COLO668 (cell line): ENCODE data around the gene OTOF.
"Not testable (repeated sequence)": the region's sequence is repeated elsewhere in the genome, so short reads cannot be mapped to it uniquely, and the experiment has no call there.

Experiments
- DNase-seq: peaks from one replicate; lab custom pipeline; 2025; ENCODE audit not compliant: unreplicated experiment; lab: John Stamatoyannopoulos, UW

Gene OTOF

GRCh38 chr2:26481706-26482105, 3.8 kb upstream of the OTOF start:
- no peak for DNase-seq

DNA sequence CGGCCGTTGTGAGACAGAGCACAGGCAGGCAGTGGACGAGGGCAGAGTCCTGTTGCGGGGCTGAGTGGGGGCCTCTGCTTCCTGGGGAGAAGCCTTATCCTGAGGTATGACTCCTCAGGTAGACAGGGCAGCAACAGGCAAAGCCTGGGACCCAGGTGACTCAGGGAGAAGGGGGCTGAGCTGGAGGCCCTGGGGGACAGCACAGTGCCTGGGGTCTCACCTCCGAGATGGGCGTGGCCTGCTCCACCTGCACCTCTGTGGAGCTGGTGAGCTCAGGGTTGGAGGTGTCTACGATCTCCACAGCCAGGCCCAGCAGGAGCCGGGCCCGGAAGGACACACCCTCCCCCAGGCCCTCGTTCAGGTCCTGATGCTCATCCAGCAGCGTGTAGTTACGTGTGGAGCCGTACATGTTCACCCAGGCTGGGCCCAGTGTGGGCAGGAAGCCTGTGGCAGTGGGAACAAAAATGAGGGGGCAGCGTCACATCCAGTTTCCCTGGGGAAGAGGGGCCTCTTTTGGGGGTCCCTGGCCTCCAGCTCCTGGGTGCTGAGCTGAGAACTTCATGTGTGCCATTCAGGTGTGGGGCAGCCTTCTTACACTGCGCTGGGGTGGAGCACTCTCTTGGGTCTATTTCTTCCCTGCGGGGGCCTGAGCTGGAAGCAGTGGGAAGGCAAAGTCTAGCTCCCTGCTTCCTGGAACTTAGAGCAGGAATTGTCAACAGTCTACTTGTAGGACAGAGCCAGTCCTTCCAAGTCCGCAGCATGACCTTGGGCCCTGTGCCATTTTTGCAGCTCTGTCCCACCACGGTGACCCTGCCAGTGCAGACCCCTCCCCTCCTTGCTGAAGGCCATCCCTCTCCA, 2.9 kb upstream of the OTOF start:
- no peak for DNase-seq

GRCh38 chr2:26479789-26480565, 2.1 kb upstream of the OTOF start:
- no peak for DNase-seq

GRCh38 chr2:26479131-26479788, 1.3 kb upstream of the OTOF start:
- DNase-seq: no peak

GRCh38 chr2:26478366-26478765, 442 bp upstream of the OTOF start:
- DNase-seq: no peak

DNA sequence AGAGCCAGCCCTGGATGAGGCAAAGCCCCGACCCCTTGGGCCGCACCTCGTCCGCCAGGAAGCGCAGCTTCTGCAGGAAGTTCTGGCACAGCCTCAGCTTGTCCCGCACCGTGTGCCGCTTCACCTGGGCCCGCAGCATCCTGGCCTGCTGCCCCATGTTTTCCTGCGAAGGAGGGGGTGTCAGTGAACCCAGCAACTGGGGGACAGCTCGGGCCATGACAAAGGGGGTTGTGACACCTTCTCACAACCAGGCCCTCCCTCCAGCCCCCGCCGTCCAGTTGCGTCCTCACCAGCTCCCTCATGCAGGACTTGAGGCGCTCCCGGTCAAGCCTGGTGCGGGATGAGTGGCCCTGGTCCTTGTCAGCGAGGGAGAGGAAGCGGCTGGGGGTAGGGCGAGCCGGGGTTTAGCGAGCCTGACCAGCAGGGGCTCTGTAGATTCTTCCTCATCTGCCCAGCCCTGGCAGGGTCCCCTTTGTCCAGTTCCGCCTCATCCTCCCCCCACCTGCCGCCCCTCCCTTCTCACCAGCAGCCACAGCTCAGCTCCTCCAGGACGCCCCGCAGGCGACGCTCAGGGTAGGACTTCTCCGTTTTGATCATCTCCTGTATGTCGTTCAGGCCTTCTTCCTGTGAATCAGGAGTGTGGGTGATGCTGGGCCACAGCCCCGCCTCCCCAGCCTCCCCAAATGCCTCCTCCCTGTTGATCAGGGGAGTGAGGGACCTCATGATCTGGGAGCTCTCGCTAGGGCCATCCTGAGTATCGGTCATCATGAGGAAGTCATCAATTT, 606 bp downstream of the OTOF start:
- DNase-seq: no peak

GRCh38 chr2:26475832-26476501, 2.0 kb downstream of the OTOF start:
- DNase-seq: no peak

DNA sequence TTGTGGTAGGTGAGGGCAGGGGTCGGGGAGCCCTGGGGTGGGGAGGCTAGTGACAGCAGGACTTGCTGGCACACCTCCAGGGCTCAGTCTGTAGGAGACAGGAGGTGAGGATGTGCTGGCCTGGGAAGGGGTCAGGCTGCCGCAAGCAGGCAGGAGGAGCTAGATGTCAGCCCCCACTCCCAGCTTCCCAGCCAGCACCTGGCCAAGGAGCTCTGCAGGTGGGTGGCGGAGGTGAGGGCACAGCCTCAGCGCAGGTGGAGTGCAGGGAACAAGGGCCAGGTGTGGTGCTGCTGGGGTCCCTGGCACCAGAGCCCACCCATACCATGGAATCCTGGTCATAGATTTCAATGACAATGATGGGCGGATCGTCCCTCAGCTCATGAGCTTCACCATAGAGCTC, 2.9 kb downstream of the OTOF start:
- DNase-seq: no peak

DNA sequence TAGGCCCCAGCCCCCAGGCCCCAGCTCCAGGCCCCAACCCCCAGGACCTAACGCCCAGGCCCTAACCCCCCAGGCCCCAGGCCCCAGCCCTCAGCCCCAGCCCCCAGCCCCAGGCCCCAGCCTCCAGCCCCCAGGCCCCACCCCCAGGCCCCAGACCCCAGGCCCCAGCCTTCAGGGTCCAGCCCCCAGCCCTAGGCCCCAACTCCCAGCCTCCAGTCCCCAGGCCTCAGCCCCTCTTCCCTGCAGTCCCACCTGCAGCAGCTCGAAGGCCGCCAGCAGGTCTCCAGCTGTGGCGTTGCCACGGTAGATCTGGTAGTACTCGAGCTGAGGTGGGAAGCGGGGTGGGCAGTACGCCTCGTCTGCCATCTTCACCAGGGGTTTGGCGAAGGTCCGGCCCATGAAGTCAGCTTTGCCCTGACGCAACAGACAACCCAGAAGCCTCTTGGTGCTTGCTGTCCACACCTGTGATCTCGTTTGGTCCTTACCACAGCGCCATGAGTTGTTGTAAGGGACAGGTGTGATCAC, 3.6 kb downstream of the OTOF start:
- no peak for DNase-seq

GRCh38 chr2:26473796-26474195, 4.1 kb downstream of the OTOF start:
- DNase-seq: no peak

- DNase-seq: no peak
These were observed 4.9 kb downstream of the OTOF start for GRCh38 chr2:26472821-26473655.

GRCh38 chr2:26471766-26472706, 5.9 kb downstream of the OTOF start:
- DNase-seq: peak; percentile 34

DNA sequence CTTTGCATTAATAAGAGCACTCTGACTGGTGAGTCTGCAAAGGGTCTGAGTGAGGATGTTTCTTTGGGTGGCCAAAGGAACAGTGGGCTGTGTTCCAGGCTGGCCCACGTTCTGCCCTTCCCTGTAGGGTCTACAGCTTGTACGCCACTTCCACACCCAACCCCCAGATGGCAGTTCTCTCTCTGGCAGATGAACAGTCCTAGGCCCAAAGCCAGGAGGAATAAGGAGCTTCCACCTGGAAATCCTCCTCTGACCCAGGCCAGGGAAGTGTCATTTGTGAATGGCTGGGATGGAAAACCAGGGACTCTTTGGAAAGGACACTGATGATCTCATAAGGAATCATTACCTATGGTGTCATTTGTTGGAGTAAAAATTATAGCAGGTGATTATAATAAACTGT, 6.6 kb downstream of the OTOF start:
- no peak for DNase-seq

GRCh38 chr2:26470601-26471260, 7.2 kb downstream of the OTOF start:
- DNase-seq: no peak

DNA sequence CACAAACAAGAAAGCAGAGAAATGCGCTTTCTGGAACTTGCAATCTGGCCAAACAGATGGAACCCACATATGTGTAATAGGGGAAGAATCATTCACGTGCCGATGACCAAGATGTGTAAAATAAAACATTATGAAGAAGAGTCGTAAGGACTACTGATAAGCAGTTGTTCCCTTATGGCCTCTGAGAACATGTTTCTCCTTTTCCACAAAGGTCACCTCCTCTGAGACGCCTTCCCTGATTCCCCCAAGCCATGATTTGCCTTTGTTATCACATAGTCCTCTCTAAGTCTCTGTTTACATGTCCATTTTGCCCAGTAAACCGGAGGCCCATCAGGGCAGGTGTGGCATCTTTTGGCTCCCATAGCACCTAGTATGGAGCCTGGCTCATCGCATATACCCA, 8.0 kb downstream of the OTOF start:
- DNase-seq: no peak

GRCh38 chr2:26469092-26469710, 8.7 kb downstream of the OTOF start:
- peak; percentile 72 for DNase-seq

DNA sequence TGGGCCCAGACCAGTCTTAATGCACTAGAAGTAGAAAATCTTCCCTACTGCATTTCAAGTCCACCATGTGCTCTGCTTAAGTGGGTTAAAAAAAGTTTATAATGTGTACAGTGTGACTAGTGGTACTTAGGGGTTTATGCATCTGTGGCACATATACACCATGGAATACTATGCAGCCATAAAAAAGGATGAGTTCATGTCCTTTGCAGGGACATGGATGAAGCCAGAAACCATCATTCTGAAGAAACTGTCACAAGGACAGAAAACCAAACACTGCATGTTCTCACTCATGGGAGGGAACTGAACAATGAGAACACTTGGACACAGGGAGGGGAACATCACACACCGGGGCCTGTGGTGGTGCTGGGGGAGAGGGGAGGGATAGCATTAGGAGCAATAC, 9.4 kb downstream of the OTOF start:
- not testable (repeated sequence) for DNase-seq
